GM12878 (cell line): Measurements from ENCODE around the gene DIS3L2. TPM values are rescaled to one million over a fixed set of nuclear protein-coding genes. Genes with fewer than 3 reads are reported as not detected.

Source experiments
- ATAC-seq: fragments of 200-7000 bp; cut with Tn5 transposase; 3 replicates; pipeline ENCODE4 v1.9.1; 2020; ENCODE audit warnings: mild to moderate bottlenecking, moderate library complexity
- BruUV-seq: library from RNA; stranded (reverse); fragments of 400-500 nt; replicated peaks from 2 replicates; lab custom pipeline; 2021; lab: Mats Ljungman, UMichigan
- CTCF ChIA-PET: fragments of 300-600 bp; sonication (Branson Sonifier 250); formaldehyde crosslinking; extraction: SDS; loops from one replicate; lab custom pipeline; 2021; ENCODE audit warnings: inconsistent platforms; lab: Yijun Ruan, JAX
- POLR2A ChIA-PET: fragments of 350-600 bp; formaldehyde crosslinking; extraction: SDS; loops from one replicate; lab custom pipeline; 2021; ENCODE audit warnings: inconsistent platforms; lab: Charles Lee
- RAD21 ChIA-PET: fragments of 300-600 bp; sonication (Branson Sonifier 250); formaldehyde crosslinking; loops from one replicate; lab custom pipeline; 2023; ENCODE audit warnings: antibody characterized with exemption; ENCODE audit not compliant: unreplicated experiment; lab: Charles Lee
- SMC1A ChIA-PET: fragments of 300-600 bp; sonication (Branson Sonifier 250); formaldehyde crosslinking; loops from one replicate; lab custom pipeline; 2023; ENCODE audit not compliant: unreplicated experiment, uncharacterized antibody; lab: Charles Lee
- DNase-seq: peaks from one replicate; pipeline ENCODE4 v3.0.0-alpha.2; 2011; ENCODE audit warnings: low read depth, low spot score
- FAIRE-seq: peaks from 3 replicates; lab custom pipeline; 2011; peaks lifted over from hg19 to GRCh38; lab: Jason Lieb, UNC
- H2AFZ ChIP-seq: 2 replicates; pipeline ENCODE4 v1.6.0; 2011; ENCODE audit warnings: low read depth, low read length, control low read depth; ENCODE audit not compliant: control insufficient read depth
- H3K27ac ChIP-seq: 2 replicates; pipeline ENCODE4 v1.5.1; 2011; ENCODE audit warnings: control low read depth; ENCODE audit not compliant: control insufficient read depth, insufficient read depth
- H3K27me3 ChIP-seq, 2 experiments: replicated peaks in 1 of 2; 2 replicates each; pipeline versions ENCODE4 v1.6.0 to v1.6.1; 2011; ENCODE audit warnings: low read length in 1 of 2; ENCODE audit not compliant: control insufficient read depth in 2 of 2, insufficient read depth in 2 of 2
- H3K36me3 ChIP-seq, 2 experiments: 2 replicates each; pipeline ENCODE4 v1.5.1; 2011; ENCODE audit warnings: low read length in 1 of 2; ENCODE audit not compliant: control insufficient read depth in 2 of 2, insufficient read depth in 2 of 2
- H3K4me1 ChIP-seq: 2 replicates; pipeline ENCODE4 v1.6.1; 2011; ENCODE audit warnings: mild to moderate bottlenecking, low read length, moderate library complexity, mixed read lengths; ENCODE audit not compliant: control insufficient read depth, insufficient read depth
- H3K4me2 ChIP-seq: 2 replicates; pipeline ENCODE4 v1.6.0; 2011; ENCODE audit warnings: control low read depth; ENCODE audit not compliant: control insufficient read depth, insufficient read depth
- H3K4me3 ChIP-seq: fragments of 200-600 bp; sonication (generic); 2 replicates; pipeline ENCODE4 v1.5.1; 2016
- H3K79me2 ChIP-seq: 2 replicates; pipeline ENCODE4 v1.6.0; 2011; ENCODE audit warnings: low read length; ENCODE audit not compliant: control insufficient read depth, insufficient read depth
- H3K9ac ChIP-seq: 2 replicates; pipeline ENCODE4 v1.8.0; 2011; ENCODE audit warnings: low read length, control low read depth, mixed read lengths; ENCODE audit not compliant: control insufficient read depth, insufficient read depth
- H3K9me3 ChIP-seq: replicated peaks from 3 replicates; pipeline ENCODE4 v1.5.1; 2011; ENCODE audit warnings: mild to moderate bottlenecking, low read length; ENCODE audit not compliant: control insufficient read depth, insufficient read depth
- H4K20me1 ChIP-seq: 2 replicates; pipeline ENCODE4 v1.6.0; 2011; ENCODE audit not compliant: control insufficient read depth, insufficient read depth
- BCL11A ChIP-seq: IDR thresholded peaks from 2 replicates; pipeline ENCODE4 v1.6.1; 2011; ENCODE audit warnings: low read depth, low read length
- CREB1 ChIP-seq: IDR thresholded peaks from 2 replicates; pipeline ENCODE4 v1.6.1; 2012; ENCODE audit warnings: low read depth, mild to moderate bottlenecking, inconsistent platforms
- MEF2B ChIP-seq: fragments of 450-650 bp; IDR thresholded peaks from 2 replicates; pipeline ENCODE4 v1.6.1; 2018; ENCODE audit warnings: mild to moderate bottlenecking, moderate library complexity; ENCODE audit not compliant: partially characterized antibody, poor library complexity, severe bottlenecking
- MLLT1 ChIP-seq: fragments of 450-650 bp; IDR thresholded peaks from 2 replicates; pipeline ENCODE4 v1.6.1; 2016; ENCODE audit warnings: mild to moderate bottlenecking
- ZBTB4 ChIP-seq: fragments of 450-650 bp; formaldehyde crosslinking; IDR thresholded peaks from 2 replicates; pipeline ENCODE4 v1.4.0; 2022; ENCODE audit warnings: mild to moderate bottlenecking, moderate library complexity
- WGBS: methylation state at CpG from one replicate; pipeline ENCODE4 v1.1.6; 2016; ENCODE audit warnings: low lambda C conversion rate; ENCODE audit not compliant: insufficient replicate concordance, insufficient coverage; ENCODE audit errors: missing lambda C conversion rate; 5-methylcytosine and 5-hydroxymethylcytosine counted together
- in situ Hi-C: fragments of 300-500 bp; cut with MboI; formaldehyde crosslinking; loops from 9 replicates; pipeline ENCODE4 v1.14.3; 2018; ENCODE audit warnings: mixed read lengths
- intact Hi-C: fragments of 100-400 bp; cut with micrococcal nuclease; formaldehyde crosslinking; loops from one replicate; pipeline ENCODE4 v1.14.2; 2022; ENCODE audit not compliant: unreplicated experiment
- polyA plus RNA-seq, 11 experiments: library from polyadenylated mRNA; depleted of rRNA in 4 of 11; unstranded in 6 of 11; stranded (reverse) in 5 of 11; fragments of >200 nt; fragmentation: Nextera tagmentation in 4 of 11; fragmentation: Illumina TruSeq in 1 of 11; extraction: Ambion mirVana in 4 of 11; extraction: Trizol in 1 of 11; gene quantifications; 1 replicate in 1 of 11; 2 replicates in 10 of 11; pipeline versions ENCODE4 v1.2.1 to v1.2.3, GENCODE V29; 2011 to 2016; ENCODE audit warnings: inconsistent platforms in 2 of 11, missing spikeins in 2 of 11, low read depth in 1 of 11
- total RNA-seq, 4 experiments: library from RNA; depleted of rRNA in 3 of 4; stranded (reverse); fragments of >200 nt in 3 of 4; fragmentation: Illumina TruSeq in 1 of 4; extraction: Trizol in 1 of 4; gene quantifications; 2 replicates each; pipeline versions ENCODE4 v1.2.1 to v1.2.3, GENCODE V29; 2013 to 2021

The DIS3L2 gene
- total and polyA plus RNA-seq, 10 of the 15 experiments (the other 5 are each of a cell fraction or from before 2014, with no cell fraction given): 3.5 to 27.1 (median 16.0) TPM

GRCh38 chr2:232237464-232237863 lies 276.0 kb downstream of the DIS3L2 start (continued):
- no peak for TF ChIP-seq MLLT1

- CTCF ChIA-PET: interaction anchor here (1.4 kb wide), 1 partner anchor 13 kb away, joined by 3 read pairs; no protein-coding TSS in a partner anchor
- no peak for TF ChIP-seq CREB1
- TF ChIP-seq ZBTB4 (CRISPR knock-in tag): no peak
- no peak for TF ChIP-seq BCL11A
- TF ChIP-seq MEF2B: no peak
- TF ChIP-seq, all 136 proteins: peak for 0
- no peak overlapping the region for H3K4me3 ChIP-seq
- H3K27ac ChIP-seq: no peak overlapping the region
- no peak overlapping the region for H2AFZ ChIP-seq
- FAIRE-seq: no peak
- no peaks in the 10 kb centered on the region for H3K79me2 ChIP-seq
- no peak for ATAC-seq
- no peak overlapping the region for H3K9ac ChIP-seq
- no peaks in the 10 kb centered on the region for H3K36me3 ChIP-seq
- ChIA-PET POLR2A (no interaction called here), RAD21 (no interaction called here), SMC1A (no interaction called here)
- no TSS peak for BruUV-seq
- H4K20me1 ChIP-seq: no peaks in the 10 kb centered on the region
- no peak overlapping the region for H3K4me2 ChIP-seq
- in situ Hi-C loops: no loop called here
- intact Hi-C loops: no loop called here
- H3K27me3 ChIP-seq: no peaks in the 10 kb centered on the region
- 94% methylated on average over 2 of the region's 2 CpGs for WGBS
- DNase-seq: no peak
- peaks cover 11% of the 10 kb centered on the region; the same call in 1 of the 2 replicates for H3K4me1 ChIP-seq
- H3K9me3 ChIP-seq: no peaks in the 10 kb centered on the region
Measured at GRCh38 chr2:232238108-232238507, 276.6 kb downstream of the DIS3L2 start.
